Activated naive CD8-positive, alpha-beta T cell (primary cell): Measurements from ENCODE around the gene MED28.
A peak's percentile ranks its signal among the peaks of the same experiment; 100 is the strongest.
"Not testable (repeated sequence)": the region's sequence is repeated elsewhere in the genome, so short reads cannot be mapped to it uniquely, and the experiment has no call there.

Experiments
- H3K27ac Mint-ChIP-seq: one replicate; pipeline ENCODE4 v1.8.0; 2021; ENCODE audit warnings: mixed read lengths
- H3K27me3 Mint-ChIP-seq: one replicate; pipeline ENCODE4 v1.8.0; 2021; ENCODE audit warnings: mixed read lengths
- H3K36me3 Mint-ChIP-seq: one replicate; pipeline ENCODE4 v1.8.0; 2021; ENCODE audit warnings: mixed read lengths
- H3K4me1 Mint-ChIP-seq: one replicate; pipeline ENCODE4 v1.8.0; 2021; ENCODE audit warnings: low read depth, mixed read lengths
- H3K4me3 Mint-ChIP-seq: one replicate; pipeline ENCODE4 v1.8.0; 2021; ENCODE audit warnings: mild to moderate bottlenecking, mixed read lengths
- H3K9me3 Mint-ChIP-seq: one replicate; pipeline ENCODE4 v1.8.0; 2021; ENCODE audit warnings: low read depth, mixed read lengths

MED28 gene

DNA sequence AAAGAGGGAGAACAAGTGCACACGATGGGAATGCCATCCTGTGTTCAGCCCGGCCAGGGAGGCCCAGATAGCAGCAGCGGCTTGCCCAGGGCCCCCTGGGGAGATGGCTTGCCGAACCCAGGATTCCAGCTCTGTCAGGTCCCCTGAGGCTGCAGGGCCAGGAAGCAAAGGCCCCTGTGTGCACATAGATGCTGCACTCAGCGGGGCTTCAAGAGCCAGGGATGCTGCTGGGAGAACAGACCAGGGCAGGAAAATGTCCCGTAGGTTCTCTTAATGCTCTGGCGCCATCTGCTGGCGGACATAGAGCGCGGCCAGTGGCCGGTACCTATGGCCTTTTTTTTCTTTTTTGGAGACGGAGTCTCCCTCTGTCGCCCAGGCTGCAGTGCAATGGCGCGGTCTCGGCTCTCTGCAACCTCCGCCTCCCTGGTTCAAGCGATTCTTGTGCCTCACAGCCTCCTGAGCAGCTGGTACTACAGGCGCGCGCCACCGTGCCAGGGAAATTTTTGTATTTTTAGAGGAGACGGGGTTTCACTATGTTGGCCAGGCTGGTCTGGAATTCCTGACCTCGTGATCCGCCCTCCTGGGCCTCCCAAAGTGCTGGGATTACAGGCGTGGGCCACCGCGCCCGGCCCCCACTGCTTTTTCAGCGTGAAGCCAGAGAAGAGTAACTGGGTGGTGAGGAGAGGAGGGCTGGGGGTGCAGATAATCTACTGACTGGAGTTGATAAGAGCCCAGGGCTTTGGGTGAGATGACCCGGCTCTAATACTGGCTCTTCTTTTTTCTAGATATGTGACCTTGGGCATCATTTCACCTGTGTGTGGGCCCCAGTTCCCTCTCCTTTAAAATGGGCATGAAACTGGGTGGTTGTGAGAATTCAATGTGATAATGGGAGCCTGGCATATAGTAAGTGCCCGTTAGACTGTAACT lies 22.5 kb downstream of the MED28 start:
- H3K36me3 Mint-ChIP-seq: peaks cover 3% of the 10 kb centered on the region
- H3K4me3 Mint-ChIP-seq: no peak overlapping the region
- H3K4me1 Mint-ChIP-seq: no peaks in the 10 kb centered on the region
- H3K27ac Mint-ChIP-seq: no peak overlapping the region
- H3K9me3 Mint-ChIP-seq: no peaks in the 10 kb centered on the region
- H3K27me3 Mint-ChIP-seq: no peaks in the 10 kb centered on the region

GRCh38 chr4:17639136-17639535 lies 24.7 kb downstream of the MED28 start:
- peaks cover 6% of the 10 kb centered on the region for H3K36me3 Mint-ChIP-seq
- H3K4me3 Mint-ChIP-seq: no peak overlapping the region
- H3K9me3 Mint-ChIP-seq: no peaks in the 10 kb centered on the region
- H3K4me1 Mint-ChIP-seq: no peaks in the 10 kb centered on the region
- no peaks in the 10 kb centered on the region for H3K27me3 Mint-ChIP-seq
- H3K27ac Mint-ChIP-seq: no peak overlapping the region

DNA sequence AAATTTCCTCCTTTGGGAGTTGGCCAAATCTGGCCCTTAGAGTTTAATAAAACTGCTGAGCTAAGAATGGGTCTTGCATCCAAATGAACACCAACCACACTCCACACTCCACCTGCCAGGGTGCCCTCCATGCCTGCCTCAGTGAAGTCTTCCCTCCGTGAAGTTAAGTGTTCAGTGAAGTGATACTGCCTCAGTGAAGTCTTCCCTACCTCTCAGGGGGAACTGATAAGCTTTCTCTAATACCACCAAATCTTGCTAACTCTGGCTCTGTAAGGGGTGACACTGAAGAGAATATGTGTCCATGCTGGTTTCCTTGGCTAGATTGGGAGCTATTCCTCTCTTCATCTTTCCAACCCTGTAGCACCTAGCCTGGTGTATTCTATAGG lies 27.9 kb downstream of the MED28 start:
- Mint-ChIP-seq H3K36me3 (peaks cover 3% of the 10 kb centered on the region), H3K27me3 (no peaks in the 10 kb centered on the region), H3K4me3 (no peak overlapping the region), H3K9me3 (no peaks in the 10 kb centered on the region), H3K27ac (no peak overlapping the region), H3K4me1 (no peaks in the 10 kb centered on the region)

GRCh38 chr4:17646693-17647092 lies 32.3 kb downstream of the MED28 start:
- peaks cover 3% of the 10 kb centered on the region for H3K36me3 Mint-ChIP-seq
- no peaks in the 10 kb centered on the region for H3K27me3 Mint-ChIP-seq
- no peak overlapping the region for H3K4me3 Mint-ChIP-seq
- H3K4me1 Mint-ChIP-seq: peaks cover 19% of the 10 kb centered on the region
- no peak overlapping the region for H3K27ac Mint-ChIP-seq
- H3K9me3 Mint-ChIP-seq: no peaks in the 10 kb centered on the region

GRCh38 chr4:17647176-17647806 lies 32.9 kb downstream of the MED28 start:
- no peak overlapping the region for H3K4me3 Mint-ChIP-seq

GRCh38 chr4:17647927-17648326 lies 33.5 kb downstream of the MED28 start:
- H3K9me3 Mint-ChIP-seq: no peaks in the 10 kb centered on the region
- H3K36me3 Mint-ChIP-seq: no peaks in the 10 kb centered on the region
- no peaks in the 10 kb centered on the region for H3K27me3 Mint-ChIP-seq
- H3K27ac Mint-ChIP-seq: no peak overlapping the region
- no peak overlapping the region for H3K4me3 Mint-ChIP-seq
- H3K4me1 Mint-ChIP-seq: peaks cover 24% of the 10 kb centered on the region

More at GRCh38 chr4:17647176-17647806, 32.9 kb downstream of the MED28 start:
- H3K27me3 Mint-ChIP-seq: no peaks in the 10 kb centered on the region
- H3K36me3 Mint-ChIP-seq: peaks cover 3% of the 10 kb centered on the region
- H3K9me3 Mint-ChIP-seq: no peaks in the 10 kb centered on the region
- peaks cover 21% of the 10 kb centered on the region for H3K4me1 Mint-ChIP-seq
- H3K27ac Mint-ChIP-seq: no peak overlapping the region

DNA sequence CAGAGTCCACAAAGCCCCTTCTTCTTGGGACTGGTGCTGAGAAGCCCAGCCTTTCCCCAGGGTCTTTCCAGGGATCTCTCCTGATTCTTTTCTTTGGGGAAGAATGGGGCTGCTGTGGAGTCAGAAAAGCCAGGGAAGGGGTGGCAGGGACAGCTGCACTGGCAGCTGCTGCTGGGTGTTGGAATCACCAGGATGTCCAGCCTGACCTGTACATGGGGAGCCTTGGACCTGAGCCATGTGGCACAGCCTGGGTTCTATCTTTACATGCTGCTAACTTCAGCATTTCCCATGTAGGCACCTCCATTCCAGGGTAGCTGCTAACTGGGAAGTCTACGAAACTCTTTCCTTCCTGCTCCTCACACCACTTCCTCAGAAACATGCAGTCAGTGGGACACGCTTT lies 36.0 kb downstream of the MED28 start:
- Mint-ChIP-seq H3K27ac (no peak overlapping the region), H3K9me3 (no peaks in the 10 kb centered on the region), H3K36me3 (no peaks in the 10 kb centered on the region), H3K4me1 (peaks cover 25% of the 10 kb centered on the region), H3K27me3 (no peaks in the 10 kb centered on the region), H3K4me3 (no peak overlapping the region)

DNA sequence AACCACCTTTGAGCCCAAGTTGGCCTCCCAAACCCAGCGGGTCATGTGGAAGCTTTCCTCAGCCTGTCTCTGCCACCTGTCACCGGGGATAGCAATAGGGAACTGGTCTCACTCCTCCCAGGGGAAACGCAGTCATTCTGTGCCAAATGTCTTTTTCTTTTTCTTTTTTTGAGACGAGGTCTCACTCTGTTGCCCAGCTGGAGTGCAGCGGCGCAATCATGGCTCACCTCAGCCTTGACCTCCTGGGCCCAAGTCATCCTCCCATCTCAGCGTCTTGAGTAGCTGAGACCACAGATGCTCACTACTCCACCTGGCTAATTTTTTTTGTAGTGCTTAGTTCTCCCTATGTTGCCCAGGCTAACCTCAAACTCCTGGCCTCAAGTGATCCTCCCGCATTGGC lies 40.3 kb downstream of the MED28 start:
- Mint-ChIP-seq H3K27me3 (no peaks in the 10 kb centered on the region), H3K4me3 (no peak overlapping the region), H3K36me3 (no peaks in the 10 kb centered on the region), H3K9me3 (no peaks in the 10 kb centered on the region), H3K27ac (no peak overlapping the region), H3K4me1 (peaks cover 28% of the 10 kb centered on the region)

DNA sequence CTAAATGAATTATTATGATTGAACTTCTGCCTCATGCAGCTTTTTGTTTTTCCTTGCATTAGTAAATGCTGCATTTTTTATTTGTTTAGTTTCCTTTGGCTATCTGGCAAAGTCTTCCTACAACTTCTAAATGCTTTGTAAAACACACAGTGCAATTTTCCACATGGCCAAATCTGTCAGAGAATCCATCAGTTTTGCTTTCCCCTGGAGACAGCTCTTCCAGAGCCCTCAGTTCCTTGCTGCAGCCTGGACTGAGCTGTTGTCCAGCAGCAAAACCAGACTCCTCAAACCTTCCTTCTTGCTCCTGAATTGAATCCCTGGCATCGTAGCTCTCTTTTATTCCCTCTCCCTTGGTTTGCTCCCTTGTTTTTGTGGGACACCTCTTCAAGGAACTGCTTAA lies 42.6 kb downstream of the MED28 start:
- H3K4me3 Mint-ChIP-seq: no peak overlapping the region
- H3K27me3 Mint-ChIP-seq: no peaks in the 10 kb centered on the region
- no peak overlapping the region for H3K27ac Mint-ChIP-seq
- peaks cover 10% of the 10 kb centered on the region for H3K4me1 Mint-ChIP-seq
- no peaks in the 10 kb centered on the region for H3K36me3 Mint-ChIP-seq
- H3K9me3 Mint-ChIP-seq: no peaks in the 10 kb centered on the region

DNA sequence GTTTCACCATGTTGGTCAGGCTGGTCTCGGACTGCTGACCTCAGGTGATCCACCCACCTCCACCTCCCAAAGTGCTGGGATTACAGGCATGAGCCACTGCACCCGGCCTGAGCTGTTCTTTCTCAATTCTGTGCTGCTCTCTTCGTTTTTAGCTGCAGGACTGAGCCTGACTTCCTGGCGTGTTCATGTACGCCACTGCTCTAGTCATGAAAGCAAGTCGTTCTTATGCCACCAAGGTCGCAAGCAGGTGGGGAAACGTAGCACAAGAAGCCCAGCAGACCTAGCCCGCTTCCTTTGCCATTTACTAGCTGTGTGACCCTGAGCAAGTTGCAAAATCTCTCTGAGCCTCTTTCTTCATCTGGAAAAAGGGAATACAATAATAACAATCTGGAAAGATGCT lies 43.4 kb downstream of the MED28 start:
- Mint-ChIP-seq H3K27me3 (no peaks in the 10 kb centered on the region), H3K27ac (no peak overlapping the region), H3K9me3 (no peaks in the 10 kb centered on the region), H3K36me3 (no peaks in the 10 kb centered on the region), H3K4me1 (peaks cover 8% of the 10 kb centered on the region), H3K4me3 (peak overlapping the region; percentile 12)

- not testable (repeated sequence) for H3K27me3 Mint-ChIP-seq, H3K9me3 Mint-ChIP-seq, H3K27ac Mint-ChIP-seq, H3K4me3 Mint-ChIP-seq, H3K36me3 Mint-ChIP-seq, H3K4me1 Mint-ChIP-seq
Observed at GRCh38 chr4:17659196-17659595, 44.8 kb downstream of the MED28 start.

DNA sequence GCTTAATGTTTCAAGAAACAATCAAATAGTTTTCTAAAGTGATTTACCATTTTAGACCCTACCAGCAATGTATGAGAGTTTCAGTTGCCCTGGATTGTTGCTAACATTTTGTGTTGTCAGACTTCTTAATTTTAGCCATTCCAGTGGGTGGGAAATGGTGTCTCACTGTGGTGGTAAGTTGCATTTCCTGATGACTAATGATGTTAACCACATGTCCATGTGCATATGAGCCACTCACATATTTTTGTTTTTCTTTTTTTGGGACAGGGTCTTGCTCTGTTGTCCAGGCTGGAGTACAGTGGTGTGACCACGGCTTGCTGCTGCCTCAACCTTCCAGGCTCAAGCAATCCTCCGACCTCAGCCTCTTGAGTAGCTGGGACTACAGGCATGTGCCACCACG lies 48.3 kb downstream of the MED28 start:
- Mint-ChIP-seq H3K27me3 (no peaks in the 10 kb centered on the region), H3K4me1 (peaks cover 12% of the 10 kb centered on the region), H3K27ac (no peak overlapping the region), H3K4me3 (no peak overlapping the region), H3K9me3 (no peaks in the 10 kb centered on the region), H3K36me3 (no peaks in the 10 kb centered on the region)

- Mint-ChIP-seq H3K27me3 (no peaks in the 10 kb centered on the region), H3K9me3 (no peaks in the 10 kb centered on the region), H3K4me3 (no peak overlapping the region), H3K4me1 (peaks cover 8% of the 10 kb centered on the region), H3K27ac (no peak overlapping the region), H3K36me3 (no peaks in the 10 kb centered on the region)
Observed at GRCh38 chr4:17664755-17665154, 50.3 kb downstream of the MED28 start.

DNA sequence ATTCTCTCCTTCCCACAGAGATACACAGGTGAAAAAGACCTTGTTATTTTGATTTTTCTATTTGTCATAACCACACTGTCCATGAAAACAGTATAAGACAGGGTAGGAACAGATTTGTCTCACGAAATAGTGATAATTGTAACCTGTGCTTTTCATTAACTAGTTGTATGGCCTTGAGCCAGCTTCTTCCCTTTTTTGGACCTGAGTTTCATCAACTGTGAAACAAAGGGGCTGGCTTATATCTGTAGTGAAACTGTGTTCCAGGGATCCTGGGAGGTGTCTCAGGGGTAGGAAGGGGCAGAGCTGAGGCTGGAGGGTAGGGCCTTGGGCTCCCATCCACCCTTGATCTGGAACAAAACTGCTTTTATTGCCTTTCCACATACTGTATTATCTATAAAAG lies 50.9 kb downstream of the MED28 start:
- Mint-ChIP-seq H3K36me3 (no peaks in the 10 kb centered on the region), H3K4me1 (peaks cover 8% of the 10 kb centered on the region), H3K27me3 (no peaks in the 10 kb centered on the region), H3K27ac (no peak overlapping the region), H3K4me3 (no peak overlapping the region), H3K9me3 (no peaks in the 10 kb centered on the region)

GRCh38 chr4:17665852-17666251 lies 51.4 kb downstream of the MED28 start:
- H3K9me3 Mint-ChIP-seq: no peaks in the 10 kb centered on the region
- H3K27ac Mint-ChIP-seq: no peak overlapping the region
- H3K4me3 Mint-ChIP-seq: no peak overlapping the region
- no peaks in the 10 kb centered on the region for H3K36me3 Mint-ChIP-seq
- H3K27me3 Mint-ChIP-seq: no peaks in the 10 kb centered on the region
- H3K4me1 Mint-ChIP-seq: peaks cover 8% of the 10 kb centered on the region

DNA sequence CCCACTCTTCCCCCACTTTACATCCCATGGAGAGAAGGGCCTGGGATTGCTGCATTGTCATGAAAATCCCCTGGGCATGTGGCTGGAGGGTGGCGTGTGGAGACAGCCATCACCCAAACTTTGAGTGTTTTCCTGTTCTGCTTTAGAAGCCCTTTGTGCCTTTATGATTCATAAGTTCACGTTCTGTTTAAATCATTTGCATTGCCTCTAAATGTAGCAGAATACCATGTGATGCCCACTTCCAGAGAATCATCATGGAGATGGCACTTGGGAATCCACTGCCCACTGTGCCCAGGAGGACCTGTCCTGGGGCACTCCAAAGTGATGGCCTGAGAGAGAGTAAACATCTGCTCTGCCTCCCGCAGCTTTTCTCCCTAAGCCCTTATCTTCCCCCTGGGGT lies 52.8 kb downstream of the MED28 start:
- no peaks in the 10 kb centered on the region for H3K36me3 Mint-ChIP-seq
- H3K27me3 Mint-ChIP-seq: peaks cover 3% of the 10 kb centered on the region
- H3K4me1 Mint-ChIP-seq: peaks cover 8% of the 10 kb centered on the region
- peaks cover 14% of the 10 kb centered on the region for H3K9me3 Mint-ChIP-seq
- no peak overlapping the region for H3K27ac Mint-ChIP-seq
- H3K4me3 Mint-ChIP-seq: no peak overlapping the region
